ENCODE data around the gene ABCG1. TPM values are rescaled to one million over a fixed set of nuclear protein-coding genes. Genes with fewer than 3 reads are reported as not detected.

The ABCG1 gene
- total and polyA plus RNA-seq, 2 of the 4 experiments (the other 2 are of a cell fraction): 0.19 to 0.36 TPM

GRCh38 chr21:42340187-42341050 is 121.5 kb downstream of the ABCG1 start:
- ChIA-PET CTCF (no interaction called here), POLR2A (ENCODE audit: unreplicated experiment) (no interaction called here)
- no peak overlapping the region for H2BK15ac ChIP-seq (ENCODE audit: low read depth, low read length)
- H2BK120ac ChIP-seq (ENCODE audit: low read depth, low read length): no peak overlapping the region
- H3K27me3 ChIP-seq (ENCODE audit: control insufficient read depth, insufficient read depth, low read length): peaks cover 15% of the 10 kb centered on the region
- dilution Hi-C loops (cut with HindIII; ENCODE audit: low sequenced_read_pairs, unreplicated experiment): no loop called here
- no peak overlapping the region for H3K4me2 ChIP-seq (ENCODE audit: low read depth, low read length)
- TF ChIP-seq POLR2A (IDR thresholded peaks at IDR 0.05; ENCODE audit: low read depth, low read length): no peak
- TF ChIP-seq CHD1 (IDR thresholded peaks at IDR 0.05; ENCODE audit: low read depth, low read length): no peak
- no peak for TF ChIP-seq RCOR1 (IDR thresholded peaks at IDR 0.05; ENCODE audit: insufficient replicate concordance, low read length)
- TF ChIP-seq USF2 (IDR thresholded peaks at IDR 0.05; ENCODE audit: low read depth, low read length): no peak
- H2AK5ac ChIP-seq (ENCODE audit: low read depth, low read length): no peak overlapping the region
- H3K9me3 ChIP-seq (ENCODE audit: control insufficient read depth, insufficient read depth, low read length): no peaks in the 10 kb centered on the region
- ATAC-seq (ENCODE audit: low read depth) (no peak), DNase-seq (no peak)
- H3K4me1 ChIP-seq (ENCODE audit: control insufficient read depth, insufficient read depth, low read length): no peaks in the 10 kb centered on the region; the same call in 1 of the 2 replicates
- H2BK20ac ChIP-seq (ENCODE audit: low read depth, low read length): no peak overlapping the region
- H4K8ac ChIP-seq (ENCODE audit: low read depth in 2 of 2, low read length in 2 of 2): no peak overlapping the region
- no peak overlapping the region for H3K14ac ChIP-seq (replicated peaks; ENCODE audit: low read depth, low read length)
- H3K4ac ChIP-seq (ENCODE audit: low read depth, low read length): no peak overlapping the region
- H3K4me3 ChIP-seq (ENCODE audit: insufficient read depth, low read depth, low read length): no peak overlapping the region
- no peak overlapping the region for H4K5ac ChIP-seq (ENCODE audit: low read depth, low read length)
- H4K91ac ChIP-seq (ENCODE audit: insufficient read depth, low read depth, low read length): no peak overlapping the region
- H2AK9ac ChIP-seq (replicated peaks; ENCODE audit: low read depth, low read length, poor library complexity): no peak overlapping the region
- peak overlapping the region; percentile 32 for H2AFZ ChIP-seq (replicated peaks; ENCODE audit: low read length, poor library complexity)
- H3K79me1 ChIP-seq (ENCODE audit: low read depth in 1 of 2, low read length in 2 of 2): no peaks in the 10 kb centered on the region
- in situ Hi-C loops (cut with MboI; ENCODE audit: low sequenced_read_pairs): no loop called here
- H3K36me3 ChIP-seq (ENCODE audit: control insufficient read depth, insufficient read depth, low read length): no peaks in the 10 kb centered on the region
- H3K9ac ChIP-seq (ENCODE audit: low read depth, low read length): no peak overlapping the region
- intact Hi-C loops (cut with micrococcal nuclease): no loop called here
- no peak overlapping the region for H3K23ac ChIP-seq (ENCODE audit: low read depth, low read length)
- no peak overlapping the region for H2BK5ac ChIP-seq (ENCODE audit: low read depth, low read length, poor library complexity, severe bottlenecking)
- no peak overlapping the region for H3K56ac ChIP-seq (ENCODE audit: extremely low read depth, insufficient read depth, low read length)
- H3K18ac ChIP-seq (ENCODE audit: low read depth, low read length): no peak overlapping the region
- H4K20me1 ChIP-seq (ENCODE audit: insufficient read depth, low read length): no peaks in the 10 kb centered on the region
- 77% methylated on average over 9 of the region's 24 CpGs; no CpG with 5 or more reads in 1 of the 2 experiments for WGBS, 2 experiments (ENCODE audit: extremely low coverage in 2 of 2, insufficient read length in 1 of 2)
- H3K9me1 ChIP-seq (ENCODE audit: insufficient read depth, low read length): no peaks in the 10 kb centered on the region; the same call in 1 of the 2 replicates
- no TSS peak for BruUV-seq (replicated peaks)
- no peak overlapping the region for H3K27ac ChIP-seq (ENCODE audit: insufficient read depth, low read length)
